GM15510 (cell line): ENCODE data around the gene OBI1.

Source experiments
- POLR2A ChIP-seq: IDR thresholded peaks from 3 replicates; pipeline ENCODE4 v1.6.1; 2011; ENCODE audit warnings: borderline replicate concordance; ENCODE audit not compliant: insufficient read length; ENCODE audit errors: extremely low read depth

OBI1 gene

DNA sequence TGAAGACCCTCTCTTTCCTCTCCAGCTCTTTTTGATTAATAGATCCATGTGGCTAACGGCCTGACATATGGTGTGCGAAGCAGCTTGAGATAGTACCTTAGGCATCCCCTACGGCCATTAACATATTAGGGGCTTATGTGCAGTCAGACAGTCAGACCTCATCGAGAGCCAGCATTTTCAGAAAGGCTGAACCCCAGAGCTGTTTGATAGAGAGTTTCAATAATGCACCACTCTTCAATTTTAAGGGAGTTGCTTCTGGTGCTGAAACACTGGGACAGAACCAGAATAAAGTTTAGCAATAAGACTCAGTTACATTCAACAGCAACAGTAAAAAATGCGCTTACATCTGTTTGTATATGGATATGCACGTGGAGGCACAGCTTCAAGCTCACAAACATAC is 66.4 kb downstream of the OBI1 start:
- TF ChIP-seq POLR2A, result no peak

DNA sequence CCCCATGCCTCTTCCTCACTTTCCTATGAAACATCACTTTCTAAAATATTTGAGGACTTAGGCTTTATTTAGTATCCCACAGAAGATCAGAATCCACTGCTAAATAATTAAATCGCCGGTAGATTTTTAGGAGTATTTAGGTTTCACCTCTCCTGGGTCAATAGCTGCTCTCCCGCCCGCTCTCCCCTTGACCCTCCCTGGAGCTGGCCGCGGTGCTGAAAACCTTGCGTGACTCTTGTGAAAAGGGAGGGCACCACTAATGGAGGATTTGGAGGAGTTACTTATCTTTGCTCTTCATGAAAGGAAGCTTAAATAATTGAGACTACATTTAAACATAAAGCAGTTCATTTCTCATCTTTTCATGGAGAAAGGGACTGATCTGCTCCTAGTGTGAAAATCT is 69.7 kb downstream of the OBI1 start:
- no peak for TF ChIP-seq POLR2A

DNA sequence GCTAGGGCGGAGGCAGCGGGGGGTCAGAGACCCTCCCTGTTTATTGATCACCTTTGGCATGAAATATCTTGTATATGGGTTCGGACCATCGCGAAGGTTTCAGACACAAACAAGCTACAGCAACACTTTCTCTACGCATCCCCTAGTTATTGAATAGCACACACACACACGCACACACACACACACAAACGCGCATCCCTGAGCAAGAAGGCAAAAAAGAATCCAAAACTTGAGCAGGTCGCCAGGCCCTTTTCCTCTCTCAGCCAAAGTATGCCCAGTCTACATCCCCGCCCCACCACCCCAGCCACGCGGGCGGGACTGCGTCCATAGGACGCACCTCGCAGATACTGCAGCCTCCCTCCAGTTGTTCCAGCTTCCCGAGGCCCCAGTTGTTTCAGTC is 71.6 kb downstream of the OBI1 start:
- no peak for TF ChIP-seq POLR2A

DNA sequence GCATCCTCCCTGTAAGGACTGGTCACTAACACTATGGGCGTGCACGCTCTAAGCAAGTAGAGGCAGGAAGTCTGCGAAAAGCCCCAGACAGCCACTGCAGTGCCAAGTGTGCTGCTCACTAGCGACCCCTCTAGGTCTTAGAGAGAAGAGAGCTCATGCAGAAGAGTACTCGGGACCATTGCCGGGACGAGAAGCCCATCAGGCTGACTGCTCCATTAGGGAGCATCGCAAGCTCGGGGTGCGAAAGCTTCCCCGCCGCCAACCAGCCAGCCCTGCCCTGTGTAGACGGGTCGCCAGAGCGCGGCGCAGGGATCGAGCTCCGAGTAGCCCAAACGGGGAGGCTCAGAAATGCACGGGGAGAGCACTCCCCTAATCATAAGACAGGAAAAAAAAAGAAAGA is 72.2 kb downstream of the OBI1 start:
- no peak for TF ChIP-seq POLR2A

DNA sequence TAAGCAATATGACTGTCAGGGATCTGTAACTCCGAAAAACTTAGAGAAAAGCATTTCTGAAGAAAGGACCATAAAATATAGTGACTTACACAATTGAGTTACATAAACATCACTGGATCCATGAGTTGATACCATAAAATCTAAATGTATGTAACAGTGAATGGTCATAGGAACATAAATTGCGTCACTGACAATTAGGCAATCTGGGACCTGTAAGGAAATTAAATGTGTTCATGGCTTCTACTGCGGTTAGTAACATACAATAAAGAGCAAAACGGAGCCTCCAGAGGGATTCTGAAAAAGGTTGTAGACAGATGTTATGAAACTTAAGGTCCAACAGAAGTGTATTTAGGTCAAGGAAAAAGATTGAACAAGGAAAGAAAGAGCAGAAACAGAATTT is 82.7 kb downstream of the OBI1 start:
- TF ChIP-seq POLR2A, result no peak

DNA sequence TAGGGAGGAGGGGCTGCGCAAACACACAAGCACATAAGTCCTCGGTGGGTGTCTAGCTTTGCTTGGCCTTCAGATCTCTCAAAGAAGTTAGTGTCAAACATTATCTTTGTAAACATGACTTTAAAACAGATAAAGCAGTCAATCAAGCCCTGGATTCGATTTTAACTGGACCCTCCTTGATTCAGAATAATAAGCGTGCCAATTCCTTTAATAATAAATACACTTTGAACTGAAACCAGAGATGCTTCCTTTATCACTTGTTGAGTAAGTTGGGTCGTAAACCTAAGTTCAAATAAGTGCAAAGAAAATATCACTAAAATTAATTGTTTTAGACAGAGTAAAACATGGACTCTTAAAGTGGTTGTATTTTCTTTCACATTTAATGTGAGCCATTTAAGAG is 86.5 kb downstream of the OBI1 start:
- TF ChIP-seq POLR2A, result no peak

DNA sequence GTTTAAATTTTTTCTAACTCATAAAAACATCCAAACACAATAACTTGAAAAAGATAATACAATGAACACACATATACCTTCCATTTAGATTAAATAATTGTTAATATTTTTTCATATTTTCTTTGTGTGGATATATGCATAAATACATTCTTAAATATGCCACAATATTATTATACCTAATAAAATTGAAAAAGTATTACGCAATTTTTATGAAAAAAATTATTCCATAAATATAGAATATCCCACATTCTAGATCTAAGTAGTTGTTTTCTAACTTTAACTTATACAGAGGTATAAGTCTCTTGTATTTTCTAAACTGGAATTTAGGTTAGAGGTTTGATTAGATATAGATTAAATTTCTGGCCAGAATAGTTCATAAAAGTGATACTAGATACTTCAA is 89.9 kb downstream of the OBI1 start:
- TF ChIP-seq POLR2A, result no peak

DNA sequence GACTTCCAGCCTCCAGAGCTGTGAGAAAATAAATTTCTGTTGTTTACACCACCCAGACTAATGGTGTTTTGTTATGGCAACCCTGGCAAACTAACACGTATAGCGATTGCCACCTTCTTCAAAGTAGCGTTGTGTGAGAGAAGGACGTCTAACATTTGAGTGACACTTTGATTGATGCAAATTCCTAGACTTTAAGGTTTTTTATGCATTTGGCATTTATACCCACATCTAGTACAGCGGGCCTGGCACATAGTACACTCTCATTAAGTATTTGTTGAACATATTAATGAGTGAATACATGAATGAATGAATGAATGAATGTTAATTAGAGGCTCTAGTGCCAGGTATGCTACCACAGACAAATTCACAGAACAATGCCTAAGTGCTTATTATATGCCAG is 92.3 kb downstream of the OBI1 start:
- TF ChIP-seq POLR2A, result no peak
